Measurements from ENCODE around the gene R3HDML. TPM values are rescaled to one million over a fixed set of nuclear protein-coding genes. Genes with fewer than 3 reads are reported as not detected.

R3HDML gene
- total and polyA plus RNA-seq, 2 of the 13 experiments (the other 11 are each of a cell fraction or from before 2014, with no cell fraction given): not detected

GRCh38 chr20:44392776-44393607, 56.1 kb downstream of the R3HDML start (continued):
- peak; percentile 44 for TF ChIP-seq HOXA5 (CRISPR knock-in tag; IDR thresholded peaks at IDR 0.05)
- no peak for TF ChIP-seq ARID3A (IDR thresholded peaks at IDR 0.05; ENCODE audit: low read depth, low read length)
- no peak for TF ChIP-seq AHDC1 (CRISPR knock-in tag; IDR thresholded peaks at IDR 0.05; ENCODE audit: borderline replicate concordance)
- no peak for TF ChIP-seq ZNF20 (CRISPR knock-in tag; IDR thresholded peaks at IDR 0.05)
- TF ChIP-seq RFXANK (CRISPR knock-in tag; IDR thresholded peaks at IDR 0.05): no peak
- TF ChIP-seq MED1 (CRISPR knock-in tag; IDR thresholded peaks at IDR 0.05): peak; percentile 95
- peak; percentile 65; the same call in 1 of the 2 replicates for TF ChIP-seq MXD4 (CRISPR knock-in tag; IDR thresholded peaks at IDR 0.05)
- TF ChIP-seq PCBP2 (optimal IDR thresholded peaks at IDR 0.05; ENCODE audit: low read depth, low read length, poor library complexity, severe bottlenecking): no peak
- no peak; the same call in 1 of the 2 replicates for TF ChIP-seq RXRA (CRISPR knock-in tag; IDR thresholded peaks at IDR 0.05)
- TF ChIP-seq ZNF276 (CRISPR knock-in tag; IDR thresholded peaks at IDR 0.05; ENCODE audit: low read depth): no peak
- TF ChIP-seq MAFG (CRISPR knock-in tag; IDR thresholded peaks at IDR 0.05): no peak
- no peak for TF ChIP-seq RARG (CRISPR knock-in tag; IDR thresholded peaks at IDR 0.05; ENCODE audit: low read depth)
- no peak for TF ChIP-seq ZNF790 (CRISPR knock-in tag; IDR thresholded peaks at IDR 0.05; ENCODE audit: borderline replicate concordance)
- peak; percentile 75; the same call in 1 of the 2 replicates for TF ChIP-seq ZNF350 (CRISPR knock-in tag; IDR thresholded peaks at IDR 0.05; ENCODE audit: borderline replicate concordance, low read depth)
- 0 out of 2 replicates have a peak, but pooled peaks have one; percentile 25 for TF ChIP-seq ZNF331 (CRISPR knock-in tag; IDR thresholded peaks at IDR 0.05)
- TF ChIP-seq ZNF382 (CRISPR knock-in tag; IDR thresholded peaks at IDR 0.05; ENCODE audit: borderline replicate concordance): no peak
- 0 out of 2 replicates have a peak, but pooled peaks have one; percentile 49 for TF ChIP-seq SNAPC5 (CRISPR knock-in tag; IDR thresholded peaks at IDR 0.05; ENCODE audit: borderline replicate concordance)
- TF ChIP-seq ZNF740 (CRISPR knock-in tag; IDR thresholded peaks at IDR 0.05): 0 out of 2 replicates have a peak, but pooled peaks have one; percentile 71
- no peak for TF ChIP-seq ZNF543 (CRISPR knock-in tag; IDR thresholded peaks at IDR 0.05)
- no peak for TF ChIP-seq ZNF460 (CRISPR knock-in tag; IDR thresholded peaks at IDR 0.05; ENCODE audit: borderline replicate concordance)

Data from HepG2 (cell line).